GM21723 (cell line): Measurements from ENCODE around the gene KCNQ1OT1.

ENCODE experiments used
- ATAC-seq: cut with Tn5 transposase; IDR thresholded peaks from one replicate; pipeline ENCODE4 v1.9.1; 2021; ENCODE audit warnings: mild to moderate bottlenecking, moderate library complexity; ENCODE audit not compliant: unreplicated experiment

The KCNQ1OT1 gene

GRCh38 chr11:2574553-2575535 lies 125.0 kb downstream of the KCNQ1OT1 start:
- no peak for ATAC-seq

- no peak for ATAC-seq
Observed at GRCh38 chr11:2574043-2574552, 125.7 kb downstream of the KCNQ1OT1 start.

GRCh38 chr11:2573240-2574042 lies 126.4 kb downstream of the KCNQ1OT1 start:
- no peak for ATAC-seq

GRCh38 chr11:2572491-2573239 lies 127.1 kb downstream of the KCNQ1OT1 start:
- no peak for ATAC-seq

GRCh38 chr11:2571598-2572281 lies 128.1 kb downstream of the KCNQ1OT1 start:
- no peak for ATAC-seq

- ATAC-seq: no peak
Observed at GRCh38 chr11:2570841-2571597, 128.8 kb downstream of the KCNQ1OT1 start.

GRCh38 chr11:2570211-2570811 lies 129.5 kb downstream of the KCNQ1OT1 start:
- no peak for ATAC-seq

GRCh38 chr11:2569731-2570210 lies 130.0 kb downstream of the KCNQ1OT1 start:
- no peak for ATAC-seq

- no peak for ATAC-seq
Observed at GRCh38 chr11:2569321-2569721, 130.5 kb downstream of the KCNQ1OT1 start.

- ATAC-seq: no peak
Observed at GRCh38 chr11:2567026-2567671, 132.6 kb downstream of the KCNQ1OT1 start.

- ATAC-seq: no peak
Observed at GRCh38 chr11:2566223-2567025, 133.4 kb downstream of the KCNQ1OT1 start.

GRCh38 chr11:2565447-2566222 lies 134.2 kb downstream of the KCNQ1OT1 start:
- no peak for ATAC-seq

- ATAC-seq: no peak
Observed at GRCh38 chr11:2564588-2565425, 135.0 kb downstream of the KCNQ1OT1 start.

- no peak for ATAC-seq
Observed at GRCh38 chr11:2564008-2564530, 135.7 kb downstream of the KCNQ1OT1 start.

- no peak for ATAC-seq
Observed at GRCh38 chr11:2563213-2564007, 136.4 kb downstream of the KCNQ1OT1 start.
